ENCODE results near the gene OTOF. TPM values are rescaled to one million over a fixed set of nuclear protein-coding genes. Genes with fewer than 3 reads are reported as not detected.
"Not testable (repeated sequence)": the region's sequence is repeated elsewhere in the genome, so short reads cannot be mapped to it uniquely, and the experiment has no call there.

Gene OTOF
- total and polyA plus RNA-seq, 10 donors = 0.06 to 1.6 (median 0.25) TPM

GRCh38 chr2:26471289-26471688 is 6.6 kb downstream of the OTOF start:
- H3K4me1 ChIP-seq = no peaks in the 10 kb centered on the region
- H3K36me3 ChIP-seq = no peaks in the 10 kb centered on the region
- H3K9me3 ChIP-seq = peaks cover 3 to 20% (median 15%) of the 10 kb centered on the region in 8 donors
- intact Hi-C loops (cut with DNase I; ENCODE audit: low total_unique reads) = no loop called here
- no peak overlapping the region for H3K27ac ChIP-seq
- peaks cover 0 to 5% (median 0%) of the 10 kb centered on the region in 7 donors for H3K27me3 ChIP-seq (replicated peaks in 1 of 7)
- peak; percentile 46 for DNase-seq
- TF ChIP-seq CTCF (IDR thresholded peaks at IDR 0.05 in 8 of 11, conservative IDR thresholded peaks at IDR 0.05 in 3 of 11) (no peak), POLR2A (IDR thresholded peaks at IDR 0.05) (no peak), POLR2AphosphoS5 (IDR thresholded peaks at IDR 0.05) (no peak)
- H3K4me3 ChIP-seq = no peak overlapping the region
- WGBS, 5 donors = 51 to 83% (median 60%) methylated on average over 2 of the region's 2 CpGs

GRCh38 chr2:26470601-26471260 is 7.2 kb downstream of the OTOF start:
- TF ChIP-seq POLR2A (IDR thresholded peaks at IDR 0.05) = no peak
- TF ChIP-seq CTCF (IDR thresholded peaks at IDR 0.05 in 8 of 11, conservative IDR thresholded peaks at IDR 0.05 in 3 of 11) = no peak
- no peak for TF ChIP-seq POLR2AphosphoS5 (IDR thresholded peaks at IDR 0.05)
- intact Hi-C loops (cut with DNase I; ENCODE audit: low total_unique reads) = no loop called here
- Histone ChIP-seq H3K9me3 (peaks cover 3 to 20% (median 15%) of the 10 kb centered on the region in 8 donors), H3K27ac (no peak overlapping the region), H3K36me3 (no peaks in the 10 kb centered on the region), H3K4me1 (no peaks in the 10 kb centered on the region), H3K27me3 (replicated peaks in 1 of 7) (peaks cover 0 to 4% (median 0%) of the 10 kb centered on the region in 7 donors), H3K4me3 (no peak overlapping the region)
- DNase-seq = peak; percentile 61
- WGBS, 5 donors = 90 to 98% (median 93%) methylated on average over 6 to 9 of the region's 9 CpGs

- no peaks in the 10 kb centered on the region for H3K36me3 ChIP-seq
- 87 to 95% (median 92%) methylated on average over 7 of the region's 7 CpGs for WGBS, 5 donors
- no peak for TF ChIP-seq POLR2A (IDR thresholded peaks at IDR 0.05)
- TF ChIP-seq POLR2AphosphoS5 (IDR thresholded peaks at IDR 0.05) = no peak
- no peak for TF ChIP-seq CTCF (IDR thresholded peaks at IDR 0.05 in 8 of 11, conservative IDR thresholded peaks at IDR 0.05 in 3 of 11)
- no peak overlapping the region for H3K4me3 ChIP-seq
- DNase-seq = no peak
- no peaks in the 10 kb centered on the region for H3K4me1 ChIP-seq
- H3K9me3 ChIP-seq = peaks cover 3 to 20% (median 15%) of the 10 kb centered on the region in 8 donors
- H3K27ac ChIP-seq = no peak overlapping the region
- peaks cover 0 to 4% (median 0%) of the 10 kb centered on the region in 7 donors for H3K27me3 ChIP-seq (replicated peaks in 1 of 7)
- intact Hi-C loops (cut with DNase I; ENCODE audit: low total_unique reads) = no loop called here
Measured at GRCh38 chr2:26469955-26470354, 8.0 kb downstream of the OTOF start.

- DNase-seq = peak; percentile 87
- H3K9me3 ChIP-seq = peaks cover 3 to 20% (median 15%) of the 10 kb centered on the region in 8 donors
- no peaks in the 10 kb centered on the region for H3K36me3 ChIP-seq
- peak; percentile 39 to 89 (median 62) for TF ChIP-seq CTCF (IDR thresholded peaks at IDR 0.05 in 8 of 11, conservative IDR thresholded peaks at IDR 0.05 in 3 of 11)
- no peak for TF ChIP-seq POLR2AphosphoS5 (IDR thresholded peaks at IDR 0.05)
- H3K4me3 ChIP-seq = no peak overlapping the region
- no peaks in the 10 kb centered on the region for H3K4me1 ChIP-seq
- peaks cover 0 to 4% (median 0%) of the 10 kb centered on the region in 7 donors for H3K27me3 ChIP-seq (replicated peaks in 1 of 7)
- whole genome bisulfite sequencing, 5 donors = 13 to 17% (median 16%) methylated on average over 5 of the region's 5 CpGs
- intact Hi-C loops (cut with DNase I; ENCODE audit: low total_unique reads) = no loop called here
- no peak overlapping the region for H3K27ac ChIP-seq
Measured at GRCh38 chr2:26469092-26469710, 8.7 kb downstream of the OTOF start.

- peaks cover 3 to 20% (median 15%) of the 10 kb centered on the region in 8 donors for H3K9me3 ChIP-seq
- intact Hi-C loops (cut with DNase I; ENCODE audit: low total_unique reads); H3K4me1 ChIP-seq; H3K36me3 ChIP-seq; H3K27me3 ChIP-seq (replicated peaks in 1 of 7); DNase-seq; H3K4me3 ChIP-seq; H3K27ac ChIP-seq: not testable (repeated sequence)
- 86 to 100% (median 100%) methylated on average over 1 of the region's 1 CpG for WGBS, 5 donors
Measured at GRCh38 chr2:26468544-26468943, 9.4 kb downstream of the OTOF start.

All from spleen (tissue), 11 donors.